HG02763 (cell line): ENCODE results near the gene HOXC9.

Experiments
- ATAC-seq: cut with Tn5 transposase; IDR thresholded peaks from one replicate; pipeline ENCODE4 v1.9.1; 2021; ENCODE audit warnings: mild to moderate bottlenecking, moderate library complexity; ENCODE audit not compliant: unreplicated experiment

HOXC9 gene

GRCh38 chr12:54000116-54001114 is at the start of gene HOXC9:
Gene HOXC9 (plus strand): TSS chr12:54000161. CDS start chr12:54000189, 28 bp downstream.
- no peak for ATAC-seq

DNA sequence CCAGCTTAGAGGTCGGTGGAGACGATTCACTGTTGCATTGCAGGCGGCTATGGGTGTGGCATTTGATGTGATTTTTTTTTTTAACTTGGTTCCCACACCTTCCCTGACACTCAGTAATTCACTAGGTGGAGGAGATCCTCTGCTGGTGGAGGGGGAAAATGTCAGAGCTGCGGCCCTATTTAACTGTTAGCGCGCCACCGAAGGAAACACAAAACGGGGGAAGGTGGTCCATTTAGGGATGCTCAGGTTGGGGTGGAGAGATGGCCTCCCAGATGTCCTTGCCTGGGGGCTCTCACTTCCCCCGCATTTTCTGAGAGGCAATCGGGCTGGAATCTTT is 49.6 kb upstream of the HOXC9 start:
- no peak for ATAC-seq

DNA sequence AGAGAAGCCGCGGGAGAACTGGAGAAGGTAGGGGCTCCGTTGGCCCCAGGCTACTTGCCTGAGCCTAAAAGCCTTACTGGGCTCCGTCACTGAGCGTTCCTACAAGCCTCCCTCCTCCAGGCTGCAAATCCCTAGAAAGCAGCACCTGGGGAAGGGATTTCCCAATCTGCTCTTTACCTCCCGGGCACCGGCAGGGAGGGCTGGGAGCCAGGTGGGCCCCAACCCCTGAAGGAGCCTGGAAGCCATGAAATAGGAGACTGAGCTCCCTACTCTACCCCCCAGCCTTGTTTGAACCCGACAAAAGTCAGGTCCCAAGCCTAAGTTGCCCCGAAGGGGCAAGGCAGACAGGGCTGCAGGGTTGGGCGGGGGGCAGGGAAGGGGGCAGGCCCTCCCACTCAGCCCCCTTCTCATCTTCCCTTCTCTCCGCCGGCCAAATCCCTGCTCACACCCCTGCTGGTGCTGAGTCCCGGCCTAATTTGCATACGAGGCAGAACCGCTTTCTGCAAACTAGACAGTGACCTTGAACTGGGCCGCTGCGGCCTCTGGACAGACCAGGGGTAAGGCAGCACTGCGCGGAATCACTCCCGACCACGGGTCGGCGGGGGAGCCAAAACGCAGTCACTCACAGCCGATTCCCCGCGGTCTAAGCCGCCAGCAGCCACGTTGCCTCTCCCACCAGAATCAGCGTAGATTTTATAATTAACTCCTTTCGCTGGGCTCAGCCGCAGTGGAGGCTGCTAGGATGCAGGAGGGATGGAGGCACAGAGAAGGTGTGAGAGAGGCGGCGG is 49.0 kb upstream of the HOXC9 start:
- ATAC-seq: no peak

- ATAC-seq: no peak
Measured at GRCh38 chr12:53951577-53952334, 48.2 kb upstream of the HOXC9 start.

DNA sequence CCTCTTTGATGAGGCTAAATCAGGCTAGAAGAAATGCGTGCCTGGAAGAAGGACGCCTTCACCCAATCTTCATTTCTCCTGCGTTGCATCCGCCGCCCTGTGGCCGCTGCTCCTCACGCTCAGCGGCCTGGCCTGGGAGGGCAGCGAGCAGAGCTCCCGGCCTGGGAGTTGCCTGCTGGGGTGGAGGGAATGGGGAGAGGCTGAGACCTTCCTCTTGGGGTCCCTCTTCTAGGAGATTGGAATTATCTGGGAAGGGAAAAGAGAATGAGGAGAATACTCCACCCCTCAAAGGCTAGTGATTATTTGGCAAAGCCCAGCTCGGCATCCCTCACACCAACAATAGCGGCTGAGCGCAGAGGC is 47.6 kb upstream of the HOXC9 start:
- no peak for ATAC-seq

DNA sequence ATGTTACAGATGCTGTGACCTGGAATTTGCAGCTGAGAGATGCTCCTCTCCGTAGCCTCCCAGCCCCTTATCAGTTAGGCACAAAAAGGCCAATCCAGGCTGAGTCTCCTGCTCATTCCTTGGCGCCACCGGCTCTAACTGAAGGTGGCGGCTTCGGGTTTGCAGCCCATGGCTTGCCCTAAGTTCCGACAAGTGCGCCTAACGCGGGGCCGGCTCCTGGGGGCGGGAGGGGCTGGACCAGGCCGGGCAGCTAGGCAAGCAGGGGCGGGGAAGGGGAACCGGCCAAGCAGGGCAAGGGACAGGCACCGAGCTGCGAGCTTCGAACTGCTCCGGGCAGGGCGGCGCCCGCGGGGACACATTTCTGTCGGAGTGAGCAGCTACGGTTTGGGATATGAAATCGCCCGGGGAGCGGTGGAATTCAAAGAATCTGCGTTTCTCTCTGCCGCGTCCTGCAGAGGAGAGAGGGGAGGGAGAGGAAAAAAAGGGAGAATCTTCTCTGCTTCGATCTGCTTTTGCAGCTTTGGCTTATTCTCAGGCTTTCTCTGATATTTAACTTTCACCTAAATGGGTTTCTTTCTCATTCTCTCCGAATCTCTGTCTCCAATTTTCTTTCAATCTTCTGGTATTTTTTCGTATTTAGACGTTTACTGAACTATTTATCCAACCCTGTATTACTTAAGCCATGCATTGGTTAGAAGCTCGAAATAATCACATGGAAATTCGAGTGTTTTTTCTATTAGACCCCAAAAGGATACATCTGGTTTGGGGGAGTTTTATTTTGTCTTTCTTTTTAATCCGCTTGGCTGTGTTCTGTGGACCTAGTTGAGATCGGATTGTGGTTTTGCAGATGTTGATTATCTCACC is 46.9 kb upstream of the HOXC9 start:
- ATAC-seq: no peak

GRCh38 chr12:53953831-53954693 is 45.9 kb upstream of the HOXC9 start:
- no peak for ATAC-seq

DNA sequence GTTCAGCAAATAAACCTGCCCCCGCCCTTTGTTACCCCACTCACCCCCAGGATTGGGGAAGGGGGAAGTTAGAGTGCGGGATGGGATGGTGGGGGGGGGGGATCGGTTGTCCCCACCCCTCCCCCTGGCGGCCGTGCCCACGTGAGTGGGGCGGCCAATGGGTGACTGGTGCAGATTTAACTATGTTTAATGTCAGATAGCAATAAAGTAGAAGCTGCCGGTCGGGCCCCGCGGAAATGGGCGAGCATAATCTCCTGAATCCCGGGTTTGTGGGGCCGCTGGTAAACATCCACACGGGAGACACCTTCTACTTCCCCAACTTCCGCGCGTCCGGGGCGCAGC is 45.3 kb upstream of the HOXC9 start, which contains the start of gene HOXC12:
HOXC12 (plus strand) TSS at position 210 of the 342 bp plus-strand sequence; CDS start at position 237, 27 bp downstream.
- no peak for ATAC-seq

DNA sequence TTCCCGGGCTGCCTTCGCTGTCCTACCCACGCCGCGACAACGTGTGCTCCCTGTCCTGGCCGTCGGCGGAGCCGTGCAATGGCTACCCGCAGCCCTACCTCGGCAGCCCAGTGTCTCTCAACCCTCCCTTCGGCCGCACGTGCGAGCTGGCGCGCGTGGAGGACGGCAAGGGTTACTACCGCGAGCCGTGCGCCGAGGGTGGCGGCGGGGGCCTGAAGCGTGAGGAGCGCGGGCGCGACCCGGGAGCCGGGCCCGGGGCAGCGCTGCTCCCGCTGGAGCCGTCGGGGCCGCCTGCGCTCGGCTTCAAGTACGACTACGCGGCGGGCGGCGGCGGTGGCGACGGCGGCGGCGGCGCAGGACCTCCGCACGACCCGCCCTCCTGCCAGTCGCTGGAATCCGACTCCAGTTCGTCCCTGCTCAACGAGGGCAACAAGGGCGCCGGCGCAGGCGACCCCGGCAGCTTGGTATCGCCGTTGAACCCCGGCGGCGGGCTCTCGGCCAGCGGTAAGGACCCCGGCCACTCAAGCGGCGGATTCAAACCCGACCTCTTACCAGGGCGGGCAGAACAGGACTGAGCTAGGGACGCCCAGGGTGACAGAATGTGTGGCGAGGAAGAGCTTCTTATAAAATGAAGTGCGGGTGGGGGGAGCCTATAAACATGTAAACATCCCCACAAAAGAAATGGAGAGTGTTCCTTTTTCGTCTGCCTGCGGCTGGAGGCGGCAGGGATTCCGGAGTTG is 44.8 kb upstream of the HOXC9 start:
- no peak for ATAC-seq

DNA sequence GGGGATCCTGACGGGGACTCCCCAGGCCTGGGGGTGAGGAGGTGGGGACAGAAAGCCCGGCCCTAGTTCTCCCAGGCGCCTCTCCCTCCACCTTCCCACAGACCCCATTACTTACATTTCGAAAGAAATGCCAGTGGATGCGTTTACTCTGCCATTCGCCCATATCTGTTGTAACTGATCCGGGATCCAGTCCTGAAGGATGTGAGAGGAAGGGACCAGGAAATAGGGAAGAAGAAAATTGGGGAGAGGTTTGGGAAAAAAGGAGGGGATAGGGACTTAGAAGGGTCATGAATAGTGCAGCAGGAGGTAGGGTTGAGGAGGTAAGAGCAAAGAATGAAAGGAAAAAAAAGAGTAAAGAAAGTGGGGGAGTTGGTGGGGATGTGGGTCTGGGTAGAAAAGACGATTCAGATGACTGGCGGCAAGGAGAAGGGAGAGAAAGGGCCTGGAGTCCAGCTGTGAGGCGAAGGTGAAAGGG is 44.1 kb upstream of the HOXC9 start:
- ATAC-seq: no peak

DNA sequence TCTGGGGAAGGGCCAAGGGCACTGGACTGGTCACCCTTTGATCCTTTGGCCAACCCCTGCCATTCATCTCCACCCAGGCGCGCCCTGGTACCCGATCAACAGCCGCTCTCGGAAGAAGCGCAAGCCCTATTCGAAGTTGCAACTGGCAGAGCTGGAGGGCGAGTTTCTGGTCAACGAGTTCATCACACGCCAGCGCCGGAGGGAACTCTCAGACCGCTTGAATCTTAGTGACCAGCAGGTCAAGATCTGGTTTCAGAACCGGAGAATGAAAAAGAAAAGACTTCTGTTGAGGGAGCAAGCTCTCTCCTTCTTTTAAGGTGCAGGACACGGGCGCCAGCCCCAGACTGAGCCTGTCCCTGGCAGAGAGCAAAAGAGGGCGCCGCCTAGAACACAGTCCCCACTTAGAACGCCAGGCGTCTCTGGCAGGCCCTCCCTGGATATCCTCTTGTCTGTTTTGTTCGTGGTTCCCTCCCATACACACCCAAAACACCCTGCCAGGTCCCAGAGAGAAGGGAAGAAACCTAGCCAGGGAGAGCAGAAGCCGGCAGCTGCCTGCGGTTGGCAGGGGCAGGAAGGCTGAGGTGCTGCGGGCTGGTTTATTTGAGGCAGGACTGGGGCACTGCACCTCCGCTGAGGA is 43.6 kb upstream of the HOXC9 start:
- no peak for ATAC-seq

DNA sequence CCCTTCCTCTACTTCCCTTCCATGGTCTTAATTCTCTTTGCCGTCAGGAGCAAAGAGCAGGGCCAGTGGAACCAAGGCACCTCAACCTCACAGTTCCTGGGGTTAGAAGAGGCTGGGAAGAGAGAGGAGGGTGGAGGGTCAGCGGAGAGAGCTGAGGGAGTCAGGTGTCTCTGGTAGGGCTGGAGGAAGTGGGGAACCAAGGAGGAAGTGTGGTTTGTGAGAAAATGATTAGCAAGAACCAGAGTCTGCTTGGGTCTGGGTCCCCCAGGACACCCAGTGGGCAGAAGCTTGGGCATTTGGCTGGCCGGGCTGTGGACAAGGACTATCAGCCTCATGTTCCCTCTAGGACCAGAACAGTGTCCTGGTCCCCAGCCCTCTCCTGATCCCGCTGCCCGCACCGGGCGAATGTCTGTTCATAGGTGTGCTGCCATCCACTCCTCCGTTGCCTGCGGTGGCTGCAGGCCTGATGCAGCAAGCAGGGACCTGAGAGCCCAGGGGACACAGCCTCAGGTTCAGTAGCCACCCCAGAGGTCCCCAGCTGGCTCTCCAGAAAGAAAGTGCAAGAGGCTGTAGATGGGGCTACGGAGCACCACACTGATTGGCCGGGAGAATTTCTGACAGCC is 42.9 kb upstream of the HOXC9 start:
- ATAC-seq: no peak

- no peak for ATAC-seq
Measured at GRCh38 chr12:53958128-53958527, 41.8 kb upstream of the HOXC9 start.

DNA sequence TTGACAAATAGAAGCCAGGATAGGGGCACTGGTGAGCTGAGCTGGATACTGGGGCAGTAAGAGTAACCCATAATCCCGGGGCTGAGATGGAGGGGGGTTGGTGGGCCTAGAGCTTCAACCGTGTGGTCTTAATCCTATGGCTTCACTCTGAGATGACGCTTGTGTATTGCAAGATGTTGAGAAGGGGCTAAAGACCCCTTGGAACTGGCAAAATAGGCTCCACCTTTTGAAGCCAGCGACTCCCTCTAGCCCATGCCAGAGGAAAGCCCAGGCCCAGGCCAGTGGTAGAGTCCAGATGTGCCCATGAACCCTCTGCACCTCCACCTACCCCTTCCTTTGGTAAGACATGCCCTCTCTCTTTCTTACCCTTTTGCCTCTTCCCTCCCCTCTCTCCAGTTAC is 40.6 kb upstream of the HOXC9 start:
- ATAC-seq: no peak

GRCh38 chr12:53960187-53961024 is 39.6 kb upstream of the HOXC9 start:
- no peak for ATAC-seq

DNA sequence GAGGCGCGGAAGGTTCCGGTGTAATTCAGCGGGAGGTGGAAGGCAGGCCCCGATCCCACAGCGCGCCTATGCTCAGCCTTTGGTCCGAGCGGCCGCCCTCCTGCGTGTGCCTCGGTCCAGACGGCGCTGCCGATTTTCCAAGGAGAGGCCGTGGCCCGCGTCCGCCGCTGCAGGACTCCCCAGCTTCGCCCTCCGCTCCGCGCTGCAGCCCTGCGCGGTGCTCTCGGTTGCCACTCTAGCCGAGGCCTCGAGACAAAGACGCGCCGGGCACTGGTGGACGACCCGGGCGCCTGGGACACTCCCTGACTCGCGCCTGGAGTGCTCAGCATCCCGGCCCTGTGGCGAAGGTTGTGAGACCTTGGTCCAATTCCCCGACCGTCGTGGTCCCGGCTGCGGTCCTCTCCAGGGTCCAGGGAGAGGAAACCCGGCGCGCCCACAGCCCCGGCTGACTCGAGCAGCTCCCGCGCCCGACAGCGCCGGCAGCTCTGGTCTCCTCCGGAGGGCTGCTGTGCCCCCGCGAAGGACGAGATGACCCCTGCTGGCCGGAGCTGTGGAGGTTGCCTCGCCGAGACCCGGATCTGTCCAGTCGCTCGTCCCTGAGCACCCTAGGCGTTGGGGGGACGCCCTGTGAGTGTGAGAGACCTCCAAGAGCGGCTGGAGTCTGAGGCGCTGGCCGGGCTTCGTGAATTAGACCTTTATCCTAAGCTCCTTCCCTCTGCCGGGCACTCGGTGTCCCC is 38.8 kb upstream of the HOXC9 start:
- no peak for ATAC-seq
